GM23338 (cell line): ENCODE results near the gene PROX1. TPM values are rescaled to one million over a fixed set of nuclear protein-coding genes. Genes with fewer than 3 reads are reported as not detected.

Experiments
- ATAC-seq: fragments of 200-7000 bp; cut with Tn5 transposase; 3 replicates; pipeline ENCODE4 v1.9.1; 2020
- DNase-seq: peaks from one replicate; pipeline ENCODE4 v3.0.0-alpha.2; 2015; ENCODE audit warnings: low spot score
- H2AFZ ChIP-seq: fragments of 200-600 bp; sonication (generic); 2 replicates; pipeline ENCODE4 v1.8.0; 2016; ENCODE audit warnings: antibody characterized with exemption, mild to moderate bottlenecking, moderate library complexity
- H3F3A ChIP-seq: fragments of 200-600 bp; sonication (generic); replicated peaks from 2 replicates; pipeline ENCODE4 v1.8.0; 2017; ENCODE audit warnings: antibody characterized with exemption, mixed run types, low read depth
- H3K27ac ChIP-seq: fragments of 200-600 bp; sonication (generic); 2 replicates; pipeline ENCODE4 v1.6.1; 2016; ENCODE audit warnings: low read depth
- H3K27me3 ChIP-seq: fragments of 200-600 bp; sonication (generic); 2 replicates; pipeline ENCODE4 v1.8.0; 2016; ENCODE audit warnings: mild to moderate bottlenecking, mixed run types, moderate library complexity; ENCODE audit not compliant: insufficient read depth
- H3K36me3 ChIP-seq: fragments of 200-600 bp; sonication (generic); 2 replicates; pipeline ENCODE4 v1.8.0; 2016; ENCODE audit warnings: mild to moderate bottlenecking; ENCODE audit not compliant: insufficient read depth
- H3K4me1 ChIP-seq: fragments of 200-600 bp; sonication (generic); 2 replicates; pipeline ENCODE4 v1.8.0; 2016; ENCODE audit warnings: mild to moderate bottlenecking, moderate library complexity; ENCODE audit not compliant: insufficient read depth
- H3K4me2 ChIP-seq: fragments of 200-600 bp; sonication (generic); 2 replicates; pipeline ENCODE4 v1.7.1; 2017; ENCODE audit warnings: mixed run types
- H3K4me3 ChIP-seq: fragments of 200-600 bp; sonication (generic); 2 replicates; pipeline ENCODE4 v1.6.1; 2016; ENCODE audit warnings: mixed run types
- H3K79me2 ChIP-seq: fragments of 200-600 bp; sonication (generic); replicated peaks from 2 replicates; pipeline ENCODE4 v1.8.0; 2017; ENCODE audit warnings: mild to moderate bottlenecking; ENCODE audit not compliant: insufficient read depth
- H3K9me2 ChIP-seq: fragments of 200-600 bp; sonication (generic); 2 replicates; pipeline ENCODE4 v1.8.0; 2017; ENCODE audit not compliant: insufficient read depth
- H4K20me1 ChIP-seq: fragments of 200-600 bp; sonication (generic); replicated peaks from 2 replicates; pipeline ENCODE4 v1.8.0; 2017; ENCODE audit warnings: mild to moderate bottlenecking; ENCODE audit not compliant: insufficient read depth
- H3K27ac Mint-ChIP-seq: 2 replicates; pipeline ENCODE4 v1.8.0; 2020; ENCODE audit warnings: inconsistent platforms, mild to moderate bottlenecking, moderate library complexity, mixed read lengths
- H3K27me3 Mint-ChIP-seq: 3 replicates; pipeline ENCODE4 v1.8.0; 2022; ENCODE audit warnings: low read depth, mild to moderate bottlenecking, moderate library complexity, mixed read lengths, inconsistent platforms; ENCODE audit not compliant: insufficient read depth, poor library complexity
- H3K36me3 Mint-ChIP-seq: 3 replicates; pipeline ENCODE4 v1.8.0; 2021; ENCODE audit warnings: low read depth, mild to moderate bottlenecking, inconsistent platforms, moderate library complexity, mixed read lengths
- H3K4me1 Mint-ChIP-seq: 3 replicates; pipeline ENCODE4 v1.8.0; 2020; ENCODE audit warnings: mild to moderate bottlenecking, inconsistent platforms, mixed read lengths
- H3K4me3 Mint-ChIP-seq: 3 replicates; pipeline ENCODE4 v1.8.0; 2021; ENCODE audit warnings: moderate library complexity, mild to moderate bottlenecking, inconsistent platforms, mixed read lengths
- H3K9me3 Mint-ChIP-seq: 3 replicates; pipeline ENCODE4 v1.8.0; 2020; ENCODE audit warnings: moderate library complexity, mild to moderate bottlenecking, inconsistent platforms, mixed read lengths
- POLR2AphosphoS5 ChIP-seq: IDR thresholded peaks from 2 replicates; pipeline ENCODE4 v1.6.1; 2016; ENCODE audit warnings: antibody characterized with exemption, low read depth
- REST ChIP-seq: IDR thresholded peaks from one replicate; pipeline ENCODE4 v1.6.1; 2018; ENCODE audit warnings: antibody characterized with exemption; ENCODE audit not compliant: unreplicated experiment
- ZNF114 ChIP-seq: fragments of 250-450 bp; sonication (Bioruptor Pico); IDR thresholded peaks from 2 replicates; pipeline ENCODE4 v1.5.0; 2020; ENCODE audit warnings: mild to moderate bottlenecking, moderate library complexity
- ZNF462 ChIP-seq: fragments of 250-450 bp; sonication (Bioruptor Pico); IDR thresholded peaks from 2 replicates; pipeline ENCODE4 v1.5.0; 2020; ENCODE audit warnings: mild to moderate bottlenecking, moderate library complexity
- polyA plus RNA-seq: library from polyadenylated mRNA; unstranded; fragments of >200 nt; fragmentation: Nextera tagmentation; extraction: Ambion mirVana; gene quantifications from 2 replicates; pipeline ENCODE4 v1.2.1, GENCODE V29; 2016
- total RNA-seq: library from RNA; depleted of rRNA; stranded (reverse); fragments of >200 nt; shearing (Covaris generic); gene quantifications from 2 replicates; pipeline ENCODE4 v1.2.3, GENCODE V29; 2014

PROX1 gene
- total and polyA plus RNA-seq, 2 experiments from 2014 or later = 0.49 to 0.66 TPM

GRCh38 chr1:214018386-214019268 lies 30.9 kb downstream of the PROX1 start:
- no peaks in the 10 kb centered on the region for H3K79me2 ChIP-seq
- ATAC-seq = no peak
- H3K4me1 Mint-ChIP-seq = peaks cover 44% of the 10 kb centered on the region

GRCh38 chr1:214019499-214019898 lies 31.7 kb downstream of the PROX1 start:
- no peak for ATAC-seq
- no peak overlapping the region for H3K4me3 Mint-ChIP-seq
- H3K4me3 ChIP-seq = no peak overlapping the region
- TF ChIP-seq ZNF462 (CRISPR knock-in tag) (no peak), ZNF114 (CRISPR knock-in tag) (no peak)

More at GRCh38 chr1:214018386-214019268, 30.9 kb downstream of the PROX1 start:
- no peak overlapping the region for H2AFZ ChIP-seq
- no peaks in the 10 kb centered on the region for H3K36me3 Mint-ChIP-seq
- H3K9me3 Mint-ChIP-seq = no peaks in the 10 kb centered on the region
- H3K36me3 ChIP-seq = no peaks in the 10 kb centered on the region
- no peaks in the 10 kb centered on the region for H3K9me2 ChIP-seq
- no peak overlapping the region for H3K27ac Mint-ChIP-seq
- H3K27ac ChIP-seq = no peak overlapping the region
- H3K27me3 Mint-ChIP-seq = peaks cover 2% of the 10 kb centered on the region
- no peak overlapping the region for H3K4me3 ChIP-seq
- no peak for DNase-seq
- H3K4me2 ChIP-seq = no peak overlapping the region
- H4K20me1 ChIP-seq = no peaks in the 10 kb centered on the region
- no peaks in the 10 kb centered on the region for H3K27me3 ChIP-seq
- TF ChIP-seq REST (no peak), ZNF114 (CRISPR knock-in tag) (no peak), POLR2AphosphoS5 (no peak)
- H3F3A ChIP-seq = no peaks in the 10 kb centered on the region
- H3K4me1 ChIP-seq = peaks cover 15% of the 10 kb centered on the region; the same call in 1 of the 2 replicates
- no peak overlapping the region for H3K4me3 Mint-ChIP-seq

More at GRCh38 chr1:214019499-214019898, 31.7 kb downstream of the PROX1 start:
- H3K9me3 Mint-ChIP-seq = no peaks in the 10 kb centered on the region
- DNase-seq = no peak
- peaks cover 44% of the 10 kb centered on the region for H3K4me1 Mint-ChIP-seq
- H2AFZ ChIP-seq = no peak overlapping the region; the same call in 1 of the 2 replicates
- H3K36me3 ChIP-seq = no peaks in the 10 kb centered on the region
- H3K9me2 ChIP-seq = no peaks in the 10 kb centered on the region
- H4K20me1 ChIP-seq = no peaks in the 10 kb centered on the region
- H3K79me2 ChIP-seq = no peaks in the 10 kb centered on the region
- no peaks in the 10 kb centered on the region for H3K27me3 ChIP-seq
- no peaks in the 10 kb centered on the region for H3K36me3 Mint-ChIP-seq
- H3K4me2 ChIP-seq = no peak overlapping the region
- H3F3A ChIP-seq = no peaks in the 10 kb centered on the region
- H3K27ac ChIP-seq = no peak overlapping the region
- H3K27me3 Mint-ChIP-seq = peaks cover 2% of the 10 kb centered on the region
- no peak overlapping the region for H3K27ac Mint-ChIP-seq
- H3K4me1 ChIP-seq = peaks cover 15% of the 10 kb centered on the region; the same call in 1 of the 2 replicates
